Measurements from ENCODE around the gene RNU5B-1.

DNA sequence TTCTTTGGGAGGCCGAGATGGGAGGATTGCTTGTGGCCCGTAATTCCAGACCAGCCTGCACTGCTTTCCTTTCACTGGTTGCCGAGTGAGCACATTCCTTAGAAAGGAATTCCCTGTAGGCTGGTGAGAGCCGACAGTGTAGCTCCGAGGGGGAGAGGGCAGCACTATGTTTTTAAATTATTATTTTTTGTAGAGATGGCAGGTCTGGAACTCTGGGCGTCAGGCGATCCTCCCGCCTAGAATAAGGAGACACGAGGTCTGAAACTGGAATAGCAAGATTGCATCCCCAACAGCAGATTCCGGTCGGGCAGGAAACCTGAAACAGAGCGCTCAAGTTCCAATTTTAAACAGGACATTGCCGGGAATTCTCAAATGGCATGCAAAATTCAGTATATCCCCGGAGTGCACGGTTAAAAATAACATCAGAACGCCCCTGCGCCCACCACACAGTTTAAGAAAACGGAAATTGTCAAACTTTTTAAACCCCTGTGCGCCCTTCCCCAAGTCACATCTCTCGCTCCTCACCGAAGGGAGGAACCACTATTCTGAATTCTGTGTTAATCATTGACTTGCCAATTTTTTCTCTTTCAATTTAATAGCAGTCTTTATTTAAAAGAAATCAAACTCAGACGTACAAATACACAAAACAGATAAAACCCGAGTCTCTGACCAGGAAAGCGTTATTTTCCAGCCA is 643 bp upstream of the RNU5B-1 start:
- TF ChIP-seq POLR2A (IDR thresholded peaks at IDR 0.05) = no peak
- TF ChIP-seq EP300 (IDR thresholded peaks at IDR 0.05) = no peak
